ENCODE results near the gene NELFCD.

NELFCD gene

GRCh38 chr20:59044295-59044694, 63.2 kb downstream of the NELFCD start:
- Histone ChIP-seq H3K79me2 (ENCODE audit: low read length) (peaks cover 33% of the 10 kb centered on the region), H2AFZ (ENCODE audit: low read length) (no peak overlapping the region), H3K4me2 (ENCODE audit: low read depth, low read length) (no peak overlapping the region), H3K9ac (ENCODE audit: low read length) (no peak overlapping the region), H3K27me3 (replicated peaks; ENCODE audit: insufficient read depth, low read length) (no peaks in the 10 kb centered on the region), H3K4me1 (ENCODE audit: low read length) (peaks cover 14% of the 10 kb centered on the region), H3K4me3 (ENCODE audit: low read length) (no peak overlapping the region), H3K9me3 (replicated peaks; ENCODE audit: insufficient read depth, low read length) (no peaks in the 10 kb centered on the region), H3F3A (ENCODE audit: insufficient read depth, low read length) (no peaks in the 10 kb centered on the region), H3K36me3 (replicated peaks; ENCODE audit: insufficient read depth, low read length) (no peaks in the 10 kb centered on the region), H4K20me1 (ENCODE audit: insufficient read depth, low read length) (0 out of 2 replicates have a peak, but pooled peaks cover 4% of the 10 kb centered on the region), H3K27ac (ENCODE audit: low read length) (no peak overlapping the region), H3K9me2 (replicated peaks; ENCODE audit: insufficient read depth, low read length) (no peaks in the 10 kb centered on the region)
- DNase-seq: no peak
- TF ChIP-seq EZH2 (optimal IDR thresholded peaks at IDR 0.05; ENCODE audit: low read depth, low read length) (no peak), CTCF (IDR thresholded peaks at IDR 0.05; ENCODE audit: low read length) (no peak), EZH2phosphoT487 (IDR thresholded peaks at IDR 0.05; ENCODE audit: low read length) (no peak)
